Measurements from ENCODE around the gene ITFG1.
"Not testable (repeated sequence)": the region's sequence is repeated elsewhere in the genome, so short reads cannot be mapped to it uniquely, and the experiment has no call there.

ITFG1 gene

GRCh38 chr16:47377154-47377553, 83.7 kb downstream of the ITFG1 start:
- Histone ChIP-seq H3K27ac (no peak overlapping the region), H3K9ac (ENCODE audit: insufficient read length) (no peak overlapping the region), H3K36me3 (ENCODE audit: insufficient read depth, low read length) (no peaks in the 10 kb centered on the region), H3K4me3 (no peak overlapping the region), H3K9me3 (ENCODE audit: low read depth, low read length) (no peaks in the 10 kb centered on the region)
- no peak for DNase-seq (ENCODE audit: low read depth, low spot score)
- no peak for TF ChIP-seq EZH2 (IDR thresholded peaks at IDR 0.05)

DNA sequence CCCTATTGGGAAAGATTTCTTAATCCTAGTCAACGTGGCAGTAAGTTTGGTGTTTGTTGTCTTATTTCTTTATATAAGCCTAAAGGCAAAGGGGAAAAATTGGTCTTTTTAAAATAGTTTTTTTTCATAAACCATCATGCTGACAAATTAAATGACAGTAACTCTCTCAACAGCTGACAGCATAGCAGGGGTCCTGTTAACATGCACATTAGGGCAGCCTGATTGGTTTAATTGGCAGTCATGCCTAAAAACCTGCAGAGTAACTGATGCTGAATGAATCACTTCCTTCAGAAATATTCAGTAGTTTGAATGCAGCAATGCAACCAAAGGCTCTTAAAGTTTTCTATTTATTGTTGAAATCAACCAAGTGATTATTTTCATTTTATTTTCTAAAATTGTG, 85.4 kb downstream of the ITFG1 start:
- Histone ChIP-seq H3K27ac (no peak overlapping the region), H3K9ac (ENCODE audit: insufficient read length) (no peak overlapping the region), H3K9me3 (ENCODE audit: low read depth, low read length) (no peaks in the 10 kb centered on the region), H3K36me3 (ENCODE audit: insufficient read depth, low read length) (no peaks in the 10 kb centered on the region), H3K4me3 (no peak overlapping the region)
- TF ChIP-seq EZH2 (IDR thresholded peaks at IDR 0.05) (no peak), POLR2AphosphoS5 (IDR thresholded peaks at IDR 0.05; ENCODE audit: borderline replicate concordance, low read depth, low read length) (no peak), FOXP2 (optimal IDR thresholded peaks at IDR 0.05; ENCODE audit: control extremely low read depth, extremely low read length, insufficient read depth) (no peak)
- no peak for DNase-seq (ENCODE audit: low read depth, low spot score)

GRCh38 chr16:47374629-47375028, 86.2 kb downstream of the ITFG1 start:
- Histone ChIP-seq H3K36me3 (ENCODE audit: insufficient read depth, low read length) (no peaks in the 10 kb centered on the region), H3K9me3 (ENCODE audit: low read depth, low read length) (no peaks in the 10 kb centered on the region), H3K27ac (no peak overlapping the region), H3K4me3 (no peak overlapping the region), H3K9ac (ENCODE audit: insufficient read length) (no peak overlapping the region)
- DNase-seq (ENCODE audit: low read depth, low spot score): no peak
- TF ChIP-seq FOXP2 (optimal IDR thresholded peaks at IDR 0.05; ENCODE audit: control extremely low read depth, extremely low read length, insufficient read depth): no peak
- TF ChIP-seq EZH2 (IDR thresholded peaks at IDR 0.05): no peak
- TF ChIP-seq POLR2AphosphoS5 (IDR thresholded peaks at IDR 0.05; ENCODE audit: borderline replicate concordance, low read depth, low read length): no peak

- Histone ChIP-seq H3K9ac (ENCODE audit: insufficient read length) (no peak overlapping the region), H3K27ac (no peak overlapping the region), H3K4me3 (no peak overlapping the region), H3K9me3 (ENCODE audit: low read depth, low read length) (no peaks in the 10 kb centered on the region), H3K36me3 (ENCODE audit: insufficient read depth, low read length) (no peaks in the 10 kb centered on the region)
- no peak for DNase-seq (ENCODE audit: low read depth, low spot score)
- TF ChIP-seq POLR2AphosphoS5 (IDR thresholded peaks at IDR 0.05; ENCODE audit: borderline replicate concordance, low read depth, low read length) (no peak), FOXP2 (optimal IDR thresholded peaks at IDR 0.05; ENCODE audit: control extremely low read depth, extremely low read length, insufficient read depth) (no peak), EZH2 (IDR thresholded peaks at IDR 0.05) (no peak)
Observed at GRCh38 chr16:47371271-47372014, 89.4 kb downstream of the ITFG1 start.

DNA sequence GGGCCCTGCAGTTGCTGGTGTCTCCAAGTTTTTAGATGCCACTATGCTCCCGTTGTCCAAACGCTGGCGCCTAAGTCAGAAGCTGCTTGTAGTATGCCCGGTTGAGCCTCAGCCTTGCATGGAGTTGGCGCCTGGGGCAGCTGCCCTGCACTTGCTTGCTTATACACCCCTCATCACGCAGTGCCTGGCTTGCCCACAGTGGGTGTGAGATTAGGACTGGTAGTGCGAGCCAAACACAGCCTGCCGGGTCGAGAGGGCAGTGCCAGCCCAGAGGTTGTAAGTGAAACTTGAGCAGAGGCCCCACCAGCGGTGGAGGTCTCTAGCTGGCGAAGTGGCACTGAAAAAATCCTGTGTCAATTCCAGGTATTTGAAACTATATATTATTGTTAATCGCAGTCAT, 90.3 kb downstream of the ITFG1 start:
- no peak for TF ChIP-seq POLR2AphosphoS5 (IDR thresholded peaks at IDR 0.05; ENCODE audit: borderline replicate concordance, low read depth, low read length)
- TF ChIP-seq FOXP2 (optimal IDR thresholded peaks at IDR 0.05; ENCODE audit: control extremely low read depth, extremely low read length, insufficient read depth): no peak
- no peak for TF ChIP-seq EZH2 (IDR thresholded peaks at IDR 0.05)
- Histone ChIP-seq H3K36me3 (ENCODE audit: insufficient read depth, low read length) (no peaks in the 10 kb centered on the region), H3K27ac (no peak overlapping the region), H3K9ac (ENCODE audit: insufficient read length) (no peak overlapping the region), H3K4me3 (no peak overlapping the region), H3K9me3 (ENCODE audit: low read depth, low read length) (no peaks in the 10 kb centered on the region)
- no peak for DNase-seq (ENCODE audit: low read depth, low spot score)

- no peak overlapping the region for H3K27ac ChIP-seq
- TF ChIP-seq FOXP2 (optimal IDR thresholded peaks at IDR 0.05; ENCODE audit: control extremely low read depth, extremely low read length, insufficient read depth) (no peak), EZH2 (IDR thresholded peaks at IDR 0.05) (no peak), POLR2AphosphoS5 (IDR thresholded peaks at IDR 0.05; ENCODE audit: borderline replicate concordance, low read depth, low read length) (no peak)
- no peak for DNase-seq (ENCODE audit: low read depth, low spot score)
- H3K9me3 ChIP-seq (ENCODE audit: low read depth, low read length): no peaks in the 10 kb centered on the region
- H3K36me3 ChIP-seq (ENCODE audit: insufficient read depth, low read length): no peaks in the 10 kb centered on the region
- H3K9ac ChIP-seq (ENCODE audit: insufficient read length): no peak overlapping the region
- H3K4me3 ChIP-seq: no peak overlapping the region
Observed at GRCh38 chr16:47366228-47366627, 94.6 kb downstream of the ITFG1 start.

GRCh38 chr16:47363761-47364160, 97.1 kb downstream of the ITFG1 start:
- H3K4me3 ChIP-seq: no peak overlapping the region

DNA sequence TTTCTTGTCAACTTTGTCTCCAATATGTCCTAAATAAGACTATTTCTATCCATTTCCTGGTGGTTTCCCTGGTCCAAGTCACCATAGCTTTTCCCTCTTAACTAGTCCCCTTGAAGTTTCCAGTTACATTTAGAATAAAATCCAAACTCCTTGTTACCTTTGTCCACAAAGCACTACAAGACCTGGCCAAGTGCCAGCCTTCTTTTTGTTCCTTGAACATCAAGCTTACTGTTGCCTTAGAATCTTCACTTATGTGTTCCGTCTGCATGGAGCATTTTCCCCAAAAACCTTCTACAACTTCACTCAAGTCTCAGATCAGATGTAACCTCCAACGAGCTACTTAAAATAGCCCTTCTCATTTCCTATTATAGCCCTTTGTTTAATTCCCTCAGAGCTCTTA, 101.4 kb downstream of the ITFG1 start:
- Histone ChIP-seq H3K9me3 (ENCODE audit: low read depth, low read length) (no peaks in the 10 kb centered on the region), H3K36me3 (ENCODE audit: insufficient read depth, low read length) (no peaks in the 10 kb centered on the region), H3K4me3 (no peak overlapping the region), H3K27ac (no peak overlapping the region), H3K9ac (ENCODE audit: insufficient read length) (no peak overlapping the region)
- TF ChIP-seq EZH2 (IDR thresholded peaks at IDR 0.05) (no peak), POLR2AphosphoS5 (IDR thresholded peaks at IDR 0.05; ENCODE audit: borderline replicate concordance, low read depth, low read length) (no peak), FOXP2 (optimal IDR thresholded peaks at IDR 0.05; ENCODE audit: control extremely low read depth, extremely low read length, insufficient read depth) (no peak)
- no peak for DNase-seq (ENCODE audit: low read depth, low spot score)

More at GRCh38 chr16:47363761-47364160, 97.1 kb downstream of the ITFG1 start:
- Histone ChIP-seq H3K36me3 (ENCODE audit: insufficient read depth, low read length) (no peaks in the 10 kb centered on the region), H3K27ac (no peak overlapping the region), H3K9ac (ENCODE audit: insufficient read length) (no peak overlapping the region), H3K9me3 (ENCODE audit: low read depth, low read length) (no peaks in the 10 kb centered on the region)
- DNase-seq (ENCODE audit: low read depth, low spot score): no peak
- TF ChIP-seq EZH2 (IDR thresholded peaks at IDR 0.05): no peak
- TF ChIP-seq POLR2AphosphoS5 (IDR thresholded peaks at IDR 0.05; ENCODE audit: borderline replicate concordance, low read depth, low read length): no peak
- no peak for TF ChIP-seq FOXP2 (optimal IDR thresholded peaks at IDR 0.05; ENCODE audit: control extremely low read depth, extremely low read length, insufficient read depth)

GRCh38 chr16:47358816-47359215, 102.0 kb downstream of the ITFG1 start:
- Histone ChIP-seq H3K4me3 (no peak overlapping the region), H3K27ac (no peak overlapping the region), H3K36me3 (ENCODE audit: insufficient read depth, low read length) (no peaks in the 10 kb centered on the region), H3K9ac (ENCODE audit: insufficient read length) (no peak overlapping the region), H3K9me3 (ENCODE audit: low read depth, low read length) (no peaks in the 10 kb centered on the region)
- no peak for DNase-seq (ENCODE audit: low read depth, low spot score)
- TF ChIP-seq POLR2AphosphoS5 (IDR thresholded peaks at IDR 0.05; ENCODE audit: borderline replicate concordance, low read depth, low read length) (no peak), EZH2 (IDR thresholded peaks at IDR 0.05) (no peak), FOXP2 (optimal IDR thresholded peaks at IDR 0.05; ENCODE audit: control extremely low read depth, extremely low read length, insufficient read depth) (no peak)

DNA sequence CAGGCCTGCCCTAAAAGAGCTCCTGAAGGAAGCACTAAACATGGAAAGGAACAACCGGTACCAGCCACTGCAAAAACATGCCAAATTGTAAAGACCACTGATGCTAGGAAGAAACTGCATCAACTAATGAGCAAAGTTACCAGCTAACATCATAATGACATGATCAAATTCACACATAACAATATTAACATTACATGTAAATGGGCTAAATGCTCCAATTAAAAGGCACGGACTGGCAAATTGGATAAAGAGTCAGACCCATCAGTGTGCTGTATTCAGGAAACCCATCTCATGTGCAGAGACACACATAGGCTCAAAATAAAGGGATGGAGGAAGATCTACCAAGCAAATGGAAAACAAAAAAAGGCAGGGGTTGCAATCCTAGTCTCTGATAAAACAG, 111.8 kb downstream of the ITFG1 start:
- H3K36me3 ChIP-seq (ENCODE audit: insufficient read depth, low read length); H3K9me3 ChIP-seq (ENCODE audit: low read depth, low read length); H3K9ac ChIP-seq (ENCODE audit: insufficient read length); H3K4me3 ChIP-seq; DNase-seq (ENCODE audit: low read depth, low spot score); H3K27ac ChIP-seq: not testable (repeated sequence)

DNA sequence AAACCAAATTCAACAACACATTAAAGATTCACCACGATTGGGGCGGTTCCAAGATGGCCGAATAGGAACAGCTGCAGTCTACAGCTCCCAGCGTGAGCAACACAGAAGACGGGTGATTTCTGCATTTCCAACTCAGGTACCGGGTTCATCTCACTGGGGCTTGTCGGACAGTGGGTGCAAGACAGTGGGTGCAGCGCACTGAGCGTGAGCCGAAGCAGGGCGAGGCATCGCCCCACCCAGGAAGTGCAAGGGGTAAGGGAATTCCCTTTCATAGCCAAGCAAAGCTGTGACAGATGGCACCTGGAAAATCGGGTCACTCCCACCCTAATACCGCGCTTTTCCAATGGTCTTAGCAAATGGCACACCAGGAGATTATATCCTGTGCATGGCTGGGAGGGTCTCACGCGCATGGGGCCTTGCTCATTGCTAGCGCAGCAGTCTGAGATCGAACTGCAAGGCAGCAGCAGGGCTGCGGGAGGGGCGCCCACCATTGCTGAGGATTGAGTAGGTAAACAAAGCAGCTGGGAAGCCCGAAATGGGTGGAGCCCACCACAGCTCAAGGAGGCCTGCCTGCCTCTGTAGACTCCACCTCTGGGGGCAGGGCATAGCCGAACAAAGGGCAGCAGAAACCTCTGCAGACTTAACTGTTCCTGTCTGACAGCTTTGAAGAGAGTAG, 113.7 kb downstream of the ITFG1 start:
- not testable (repeated sequence) for H3K9me3 ChIP-seq (ENCODE audit: low read depth, low read length); H3K4me3 ChIP-seq; H3K9ac ChIP-seq (ENCODE audit: insufficient read length); H3K27ac ChIP-seq; DNase-seq (ENCODE audit: low read depth, low spot score); H3K36me3 ChIP-seq (ENCODE audit: insufficient read depth, low read length)

Measured in SK-N-MC (cell line).